RWPE2 (cell line): ENCODE results near the gene MAPKAPK2.

ENCODE experiments used
- ATAC-seq: fragments of 200-7000 bp; cut with Tn5 transposase; 3 replicates; pipeline ENCODE4 v1.9.1; 2021; ENCODE audit warnings: low read depth
- DNase-seq: peaks from one replicate; pipeline ENCODE4 v3.0.0-alpha.2; 2020; ENCODE audit warnings: low spot score
- H3K27ac ChIP-seq: fragments of 450-650 bp; 2 replicates; pipeline ENCODE4 v1.5.1; 2017; ENCODE audit warnings: mild to moderate bottlenecking; ENCODE audit not compliant: poor library complexity, severe bottlenecking
- H3K27me3 ChIP-seq: fragments of 250-450 bp; sonication (Bioruptor Pico); 2 replicates; pipeline ENCODE4 v1.5.1; 2021; ENCODE audit warnings: mild to moderate bottlenecking, moderate library complexity; ENCODE audit not compliant: insufficient read depth, poor library complexity, severe bottlenecking
- H3K36me3 ChIP-seq: fragments of 250-450 bp; sonication (Bioruptor Pico); 2 replicates; pipeline ENCODE4 v1.5.1; 2020; ENCODE audit warnings: low read depth, mild to moderate bottlenecking, moderate library complexity
- H3K4me1 ChIP-seq: fragments of 250-450 bp; sonication (Bioruptor Pico); 2 replicates; pipeline ENCODE4 v1.5.1; 2021; ENCODE audit warnings: mild to moderate bottlenecking, moderate library complexity; ENCODE audit not compliant: insufficient read depth, poor library complexity, severe bottlenecking
- H3K4me3 ChIP-seq: fragments of 250-450 bp; sonication (Bioruptor Pico); 2 replicates; pipeline ENCODE4 v1.5.1; 2021; ENCODE audit warnings: mild to moderate bottlenecking, moderate library complexity; ENCODE audit not compliant: severe bottlenecking
- H3K9me3 ChIP-seq: fragments of 250-450 bp; sonication (Bioruptor Pico); 2 replicates; pipeline ENCODE4 v1.5.1; 2021; ENCODE audit warnings: mild to moderate bottlenecking, moderate library complexity; ENCODE audit not compliant: severe bottlenecking
- TF ChIP-seq, protein P1 (sequence below): fragments of 450-650 bp; IDR thresholded peaks from one replicate; pipeline ENCODE4 v1.5.1; 2017; ENCODE audit warnings: mild to moderate bottlenecking, moderate library complexity; ENCODE audit not compliant: poor library complexity, severe bottlenecking

Gene MAPKAPK2

GRCh38 chr1:206694171-206695124, 9.7 kb downstream of the MAPKAPK2 start:
- TF ChIP-seq, protein P1, sequence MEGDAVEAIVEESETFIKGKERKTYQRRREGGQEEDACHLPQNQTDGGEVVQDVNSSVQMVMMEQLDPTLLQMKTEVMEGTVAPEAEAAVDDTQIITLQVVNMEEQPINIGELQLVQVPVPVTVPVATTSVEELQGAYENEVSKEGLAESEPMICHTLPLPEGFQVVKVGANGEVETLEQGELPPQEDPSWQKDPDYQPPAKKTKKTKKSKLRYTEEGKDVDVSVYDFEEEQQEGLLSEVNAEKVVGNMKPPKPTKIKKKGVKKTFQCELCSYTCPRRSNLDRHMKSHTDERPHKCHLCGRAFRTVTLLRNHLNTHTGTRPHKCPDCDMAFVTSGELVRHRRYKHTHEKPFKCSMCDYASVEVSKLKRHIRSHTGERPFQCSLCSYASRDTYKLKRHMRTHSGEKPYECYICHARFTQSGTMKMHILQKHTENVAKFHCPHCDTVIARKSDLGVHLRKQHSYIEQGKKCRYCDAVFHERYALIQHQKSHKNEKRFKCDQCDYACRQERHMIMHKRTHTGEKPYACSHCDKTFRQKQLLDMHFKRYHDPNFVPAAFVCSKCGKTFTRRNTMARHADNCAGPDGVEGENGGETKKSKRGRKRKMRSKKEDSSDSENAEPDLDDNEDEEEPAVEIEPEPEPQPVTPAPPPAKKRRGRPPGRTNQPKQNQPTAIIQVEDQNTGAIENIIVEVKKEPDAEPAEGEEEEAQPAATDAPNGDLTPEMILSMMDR: no peak
- Histone ChIP-seq H3K9me3 (no peaks in the 10 kb centered on the region), H3K4me1 (no peaks in the 10 kb centered on the region), H3K27me3 (no peaks in the 10 kb centered on the region), H3K4me3 (no peak overlapping the region), H3K27ac (no peak overlapping the region), H3K36me3 (peaks cover 5% of the 10 kb centered on the region; the same call in 1 of the 2 replicates)
- ATAC-seq: no peak
- no peak for DNase-seq

DNA sequence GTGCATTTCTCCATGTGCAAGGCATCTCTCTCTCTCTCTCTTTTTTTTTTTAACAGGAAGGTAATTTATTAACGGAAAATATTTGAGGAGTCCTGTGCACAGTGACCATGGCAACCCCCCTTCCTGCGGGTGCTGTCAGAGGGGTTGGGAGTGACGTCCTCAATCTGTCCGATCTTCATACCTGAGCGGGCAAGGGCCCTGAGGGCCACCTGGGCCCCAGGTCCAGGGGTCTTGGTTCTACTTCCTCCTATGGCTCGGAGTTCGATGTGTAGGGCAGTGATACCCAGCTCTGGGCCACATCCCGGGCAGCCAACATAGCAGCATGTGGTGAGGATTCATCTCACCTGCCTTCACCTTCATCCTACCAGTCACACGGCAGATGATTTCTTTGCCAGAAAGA, 11.0 kb downstream of the MAPKAPK2 start:
- Histone ChIP-seq H3K36me3 (peaks cover 5% of the 10 kb centered on the region; the same call in 1 of the 2 replicates), H3K27me3 (no peaks in the 10 kb centered on the region), H3K4me1 (no peaks in the 10 kb centered on the region), H3K27ac (no peak overlapping the region), H3K9me3 (no peaks in the 10 kb centered on the region), H3K4me3 (no peak overlapping the region)
- TF ChIP-seq, protein P1: no peak
- no peak for ATAC-seq
- peak; percentile 23 for DNase-seq

DNA sequence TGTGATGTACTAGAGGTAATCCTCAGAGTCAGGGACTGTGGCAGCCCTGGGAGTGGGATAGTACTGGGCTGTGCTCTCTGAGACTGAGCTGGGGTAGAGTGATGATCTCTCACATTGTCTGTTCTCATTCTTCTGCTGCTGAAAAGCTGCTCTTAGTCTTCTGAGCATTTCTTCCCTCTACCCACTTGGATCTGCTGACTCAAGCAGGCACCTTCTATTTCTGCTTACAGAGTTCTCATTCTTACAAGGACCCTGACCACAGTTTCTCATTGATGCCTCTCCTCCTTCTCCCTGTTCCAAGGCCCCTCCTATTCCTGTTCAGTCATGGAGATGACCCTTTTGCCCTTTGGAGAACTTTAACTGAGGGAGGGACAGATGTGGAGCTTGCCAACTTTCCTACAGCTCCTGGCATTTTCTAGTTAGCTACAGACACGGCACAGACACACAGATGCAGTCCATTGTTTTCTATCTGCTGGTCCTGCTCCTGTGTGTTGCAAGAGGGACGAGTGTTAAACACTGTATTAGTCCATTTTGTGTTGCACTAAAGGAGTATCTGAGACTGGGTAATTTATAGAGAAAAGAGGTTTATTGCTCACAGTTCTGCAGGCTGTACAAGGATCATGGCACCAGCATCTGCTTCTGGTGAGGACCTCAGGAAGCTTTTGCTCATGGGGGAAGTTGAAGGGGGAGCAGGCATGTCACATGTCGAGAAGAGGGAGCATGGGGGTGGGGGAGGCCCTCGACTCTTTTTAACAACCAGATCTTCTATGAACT, 12.3 kb downstream of the MAPKAPK2 start:
- ATAC-seq (no peak), DNase-seq (peak; percentile 3)
- no peaks in the 10 kb centered on the region for H3K4me1 ChIP-seq
- peaks cover 5% of the 10 kb centered on the region; the same call in 1 of the 2 replicates for H3K36me3 ChIP-seq
- no peak overlapping the region for H3K4me3 ChIP-seq
- TF ChIP-seq, protein P1: no peak
- H3K27me3 ChIP-seq: no peaks in the 10 kb centered on the region
- no peaks in the 10 kb centered on the region for H3K9me3 ChIP-seq
- H3K27ac ChIP-seq: no peak overlapping the region

DNA sequence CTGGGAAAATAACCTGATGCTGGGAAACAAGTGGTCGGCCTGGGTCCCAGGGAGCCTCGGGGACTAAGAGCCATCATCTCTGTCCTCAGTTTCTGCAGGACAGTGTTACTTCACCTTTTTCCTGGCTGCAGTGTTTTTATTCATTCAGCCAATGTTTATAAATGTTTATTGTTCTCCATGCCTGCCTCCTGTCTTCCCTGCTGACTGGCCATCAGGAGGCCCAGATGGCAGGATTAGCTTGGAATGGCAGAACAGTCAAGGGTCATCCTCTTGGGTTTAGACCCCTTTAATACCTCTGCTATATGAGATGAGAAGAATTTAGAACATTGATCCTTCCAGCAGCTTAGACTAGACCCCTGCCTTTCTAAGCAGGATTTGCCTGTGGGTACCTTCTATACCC, 13.3 kb downstream of the MAPKAPK2 start:
- Histone ChIP-seq H3K27me3 (no peaks in the 10 kb centered on the region), H3K27ac (no peak overlapping the region), H3K9me3 (no peaks in the 10 kb centered on the region), H3K36me3 (peaks cover 5% of the 10 kb centered on the region; the same call in 1 of the 2 replicates), H3K4me3 (no peak overlapping the region), H3K4me1 (peaks cover 3% of the 10 kb centered on the region)
- TF ChIP-seq, protein P1: no peak
- no peak for DNase-seq
- ATAC-seq: no peak
